ENCODE results near the gene DCPS.
"Not testable (repeated sequence)": the region's sequence is repeated elsewhere in the genome, so short reads cannot be mapped to it uniquely, and the experiment has no call there.

DCPS gene

DNA sequence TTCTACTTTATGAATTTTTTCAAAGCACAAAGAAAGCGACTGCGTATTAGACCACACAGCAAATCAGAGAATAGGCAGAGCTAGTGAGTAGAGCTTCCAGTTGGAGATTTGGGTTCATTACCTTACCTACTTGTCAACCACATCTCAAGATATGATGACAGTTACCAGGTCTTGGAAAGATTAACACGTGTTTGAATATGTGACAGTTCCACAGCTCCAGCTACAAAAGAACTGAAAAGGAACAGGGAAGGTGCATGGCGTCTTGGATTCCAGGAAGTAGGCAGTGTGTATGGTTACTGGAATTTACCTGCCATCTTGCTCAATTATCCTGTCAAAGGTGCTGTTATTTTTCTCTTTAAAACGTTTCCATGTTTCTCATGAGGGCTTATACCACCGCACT lies 15.6 kb upstream of the DCPS start:
- Histone ChIP-seq H3K4me1 (ENCODE audit: control insufficient read depth, insufficient read depth, low read length) (peaks cover 3% of the 10 kb centered on the region; the same call in 1 of the 2 replicates), H3K27ac (ENCODE audit: low read depth, low read length) (no peak overlapping the region), H3K36me3 (ENCODE audit: control insufficient read depth, insufficient read depth, low read length) (peaks cover 24% of the 10 kb centered on the region), H3K27me3 (ENCODE audit: control insufficient read depth, insufficient read depth, low read length) (no peaks in the 10 kb centered on the region), H3K4me3 (ENCODE audit: low read depth, low read length) (no peak overlapping the region), H3K9me3 (ENCODE audit: control insufficient read depth, insufficient read depth, low read depth, low read length) (no peaks in the 10 kb centered on the region), H3K9ac (ENCODE audit: low read length) (no peak overlapping the region)

DNA sequence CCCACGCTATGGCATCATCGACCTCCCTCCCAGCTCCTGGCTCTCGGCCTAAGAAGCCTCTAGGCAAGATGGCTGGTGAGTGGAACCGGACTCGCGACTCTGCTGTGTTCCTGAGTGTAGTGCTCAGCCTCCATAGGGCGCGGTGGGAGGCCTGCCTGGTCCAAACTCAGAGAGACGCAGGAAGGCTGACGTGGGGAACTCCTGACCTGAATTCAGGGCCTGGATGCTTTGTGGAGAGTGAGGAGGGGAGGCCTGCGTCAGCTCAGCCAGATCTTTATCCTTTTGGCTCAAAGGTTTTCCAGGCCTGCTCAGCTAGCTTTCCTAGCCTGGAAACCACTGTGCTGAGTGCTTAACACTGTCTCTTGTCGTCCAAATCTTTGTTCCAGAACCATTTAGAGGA lies 13.0 kb upstream of the DCPS start:
- no peak overlapping the region for H3K27ac ChIP-seq (ENCODE audit: low read depth, low read length)
- H3K4me1 ChIP-seq (ENCODE audit: control insufficient read depth, insufficient read depth, low read length) = no peaks in the 10 kb centered on the region
- H3K9me3 ChIP-seq (ENCODE audit: control insufficient read depth, insufficient read depth, low read depth, low read length) = no peaks in the 10 kb centered on the region
- no peak overlapping the region for H3K9ac ChIP-seq (ENCODE audit: low read length)
- peaks cover 36% of the 10 kb centered on the region for H3K36me3 ChIP-seq (ENCODE audit: control insufficient read depth, insufficient read depth, low read length)
- H3K27me3 ChIP-seq (ENCODE audit: control insufficient read depth, insufficient read depth, low read length) = no peaks in the 10 kb centered on the region
- no peak overlapping the region for H3K4me3 ChIP-seq (ENCODE audit: low read depth, low read length)

DNA sequence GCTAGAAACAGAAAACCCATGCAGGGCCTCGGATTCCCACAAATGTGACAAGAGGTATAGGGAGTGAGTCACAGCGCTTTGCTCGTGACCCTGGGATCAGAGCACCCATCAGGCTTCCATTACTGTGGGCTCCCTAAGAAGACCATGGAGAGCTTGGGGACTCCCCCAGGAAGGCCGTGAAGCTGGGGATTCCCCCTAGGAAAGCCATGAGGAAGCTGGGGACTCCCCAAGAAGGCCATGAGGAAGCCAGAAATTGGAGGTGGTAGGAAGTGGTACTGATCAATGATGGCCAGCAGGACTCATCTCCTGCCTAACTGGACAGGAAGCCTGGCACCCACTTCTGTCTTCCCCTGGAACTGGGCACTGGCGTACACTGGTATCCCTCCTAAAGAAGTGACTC lies 10.1 kb upstream of the DCPS start:
- Histone ChIP-seq H3K36me3 (ENCODE audit: control insufficient read depth, insufficient read depth, low read length) (peaks cover 39% of the 10 kb centered on the region), H3K9ac (ENCODE audit: low read length) (no peak overlapping the region), H3K4me3 (ENCODE audit: low read depth, low read length) (no peak overlapping the region), H3K27ac (ENCODE audit: low read depth, low read length) (no peak overlapping the region), H3K9me3 (ENCODE audit: control insufficient read depth, insufficient read depth, low read depth, low read length) (no peaks in the 10 kb centered on the region), H3K27me3 (ENCODE audit: control insufficient read depth, insufficient read depth, low read length) (no peaks in the 10 kb centered on the region), H3K4me1 (ENCODE audit: control insufficient read depth, insufficient read depth, low read length) (no peaks in the 10 kb centered on the region)

DNA sequence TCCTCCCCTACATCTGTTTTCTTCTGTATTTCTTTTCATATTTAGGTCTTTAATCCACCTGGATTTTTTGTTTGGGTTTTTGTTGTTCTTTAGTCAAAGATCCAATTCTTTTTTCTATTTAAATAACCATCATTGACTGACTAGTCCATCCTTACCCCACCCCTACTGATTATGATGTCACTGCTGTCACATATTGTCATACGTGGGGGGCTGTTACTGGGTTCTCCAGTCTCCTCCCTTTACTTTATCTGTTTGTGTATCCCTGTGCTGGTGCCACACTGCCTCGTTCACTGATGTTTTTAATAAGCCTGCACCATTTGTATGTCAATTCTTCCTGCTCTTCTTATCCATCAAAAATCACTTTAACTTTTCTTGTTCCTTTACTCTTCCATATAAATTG lies 6.9 kb upstream of the DCPS start:
- no peak overlapping the region for H3K9ac ChIP-seq (ENCODE audit: low read length)
- no peaks in the 10 kb centered on the region for H3K4me1 ChIP-seq (ENCODE audit: control insufficient read depth, insufficient read depth, low read length)
- H3K4me3 ChIP-seq (ENCODE audit: low read depth, low read length) = no peak overlapping the region
- no peaks in the 10 kb centered on the region for H3K27me3 ChIP-seq (ENCODE audit: control insufficient read depth, insufficient read depth, low read length)
- peaks cover 26% of the 10 kb centered on the region for H3K36me3 ChIP-seq (ENCODE audit: control insufficient read depth, insufficient read depth, low read length)
- no peak overlapping the region for H3K27ac ChIP-seq (ENCODE audit: low read depth, low read length)
- H3K9me3 ChIP-seq (ENCODE audit: control insufficient read depth, insufficient read depth, low read depth, low read length) = no peaks in the 10 kb centered on the region

DNA sequence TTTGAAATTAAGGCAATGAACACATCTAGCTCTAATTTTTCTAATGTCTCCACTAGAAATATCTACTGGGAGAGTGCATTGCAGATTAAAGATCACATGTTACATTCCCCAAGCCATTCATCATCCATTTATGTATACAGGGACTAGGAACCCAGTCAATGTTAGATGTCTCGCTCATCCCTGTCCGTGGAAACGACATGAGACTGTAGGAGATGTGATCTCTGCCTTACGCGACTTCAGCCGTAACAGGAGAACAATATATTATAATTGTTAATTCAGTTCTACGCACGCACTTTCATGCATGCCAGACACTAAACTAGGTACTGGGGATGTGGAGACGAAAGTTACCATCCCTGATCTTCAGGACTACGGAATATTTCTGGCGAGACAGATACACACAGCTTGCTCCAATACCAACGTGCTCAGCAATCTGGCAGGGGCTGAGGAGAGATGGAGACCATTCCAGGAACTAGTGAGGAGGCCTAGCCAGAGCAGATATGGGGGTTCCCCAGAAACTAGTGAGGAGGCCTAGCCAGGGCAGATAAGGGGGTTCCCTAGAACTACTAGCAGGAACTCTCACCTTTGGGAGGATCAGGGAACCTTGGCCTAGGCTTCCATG lies 706 bp downstream of the DCPS start:
- Histone ChIP-seq H3K9me3 (ENCODE audit: control insufficient read depth, insufficient read depth, low read depth, low read length) (no peaks in the 10 kb centered on the region), H3K4me1 (ENCODE audit: control insufficient read depth, insufficient read depth, low read length) (peaks cover 10% of the 10 kb centered on the region), H3K4me3 (ENCODE audit: low read depth, low read length) (peak overlapping the region; percentile 92), H3K27me3 (ENCODE audit: control insufficient read depth, insufficient read depth, low read length) (no peaks in the 10 kb centered on the region), H3K36me3 (ENCODE audit: control insufficient read depth, insufficient read depth, low read length) (0 out of 2 replicates have a peak, but pooled peaks cover 5% of the 10 kb centered on the region), H3K27ac (ENCODE audit: low read depth, low read length) (peak overlapping the region; percentile 93), H3K9ac (ENCODE audit: low read length) (peak overlapping the region; percentile 87)

DNA sequence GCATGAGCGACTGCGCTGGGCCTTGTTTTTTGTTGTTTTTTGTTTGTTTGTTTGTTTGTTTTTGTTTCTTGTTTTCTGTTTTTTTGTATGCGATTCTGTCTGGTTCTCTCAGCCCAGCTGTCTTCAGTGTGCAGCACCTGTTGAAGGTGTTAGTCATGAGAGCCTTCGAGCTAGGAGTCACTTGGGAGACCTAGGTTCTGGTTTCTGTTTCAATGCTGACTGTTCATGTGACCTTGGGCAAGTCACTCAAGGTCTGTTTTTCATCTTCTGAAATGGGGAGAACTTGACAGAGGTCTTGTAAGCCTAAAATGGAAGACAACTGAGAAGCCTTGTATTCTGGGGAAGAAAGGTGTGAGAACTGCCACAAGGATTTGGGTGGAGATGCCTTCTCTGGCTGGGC lies 1.8 kb downstream of the DCPS start:
- H3K4me1 ChIP-seq (ENCODE audit: control insufficient read depth, insufficient read depth, low read length) = peaks cover 10% of the 10 kb centered on the region
- no peak overlapping the region for H3K27ac ChIP-seq (ENCODE audit: low read depth, low read length)
- H3K9ac ChIP-seq (ENCODE audit: low read length) = no peak overlapping the region

DNA sequence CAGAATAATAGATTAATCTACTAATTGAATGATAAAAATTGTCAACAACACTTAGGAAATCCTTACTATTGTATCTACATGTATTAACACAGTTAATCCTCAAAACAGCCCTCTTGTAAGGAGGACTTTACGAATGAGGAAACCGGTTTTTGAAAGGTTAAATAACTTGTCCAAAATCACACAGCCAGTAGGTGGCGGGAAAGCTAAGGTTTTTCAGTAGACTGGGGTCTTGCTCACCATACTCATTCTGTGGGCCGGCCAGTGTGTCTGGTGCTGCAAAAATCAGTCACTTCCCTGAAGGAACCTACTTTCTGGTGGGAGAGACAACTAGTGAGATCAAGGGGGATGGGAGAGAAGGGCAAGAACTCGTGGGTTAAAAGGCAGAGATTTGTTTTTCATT lies 3.8 kb downstream of the DCPS start:
- H3K9me3 ChIP-seq (ENCODE audit: control insufficient read depth, insufficient read depth, low read depth, low read length) = no peaks in the 10 kb centered on the region
- H3K9ac ChIP-seq (ENCODE audit: low read length) = no peak overlapping the region
- H3K36me3 ChIP-seq (ENCODE audit: control insufficient read depth, insufficient read depth, low read length) = 0 out of 2 replicates have a peak, but pooled peaks cover 11% of the 10 kb centered on the region
- no peak overlapping the region for H3K4me3 ChIP-seq (ENCODE audit: low read depth, low read length)
- peaks cover 10% of the 10 kb centered on the region for H3K4me1 ChIP-seq (ENCODE audit: control insufficient read depth, insufficient read depth, low read length)
- H3K27ac ChIP-seq (ENCODE audit: low read depth, low read length) = no peak overlapping the region
- H3K27me3 ChIP-seq (ENCODE audit: control insufficient read depth, insufficient read depth, low read length) = no peaks in the 10 kb centered on the region

More for the DNA sequence above, 1.8 kb downstream of the DCPS start:
- H3K36me3 ChIP-seq (ENCODE audit: control insufficient read depth, insufficient read depth, low read length) = 0 out of 2 replicates have a peak, but pooled peaks cover 5% of the 10 kb centered on the region
- no peak overlapping the region for H3K4me3 ChIP-seq (ENCODE audit: low read depth, low read length)
- H3K27me3 ChIP-seq (ENCODE audit: control insufficient read depth, insufficient read depth, low read length) = no peaks in the 10 kb centered on the region
- no peaks in the 10 kb centered on the region for H3K9me3 ChIP-seq (ENCODE audit: control insufficient read depth, insufficient read depth, low read depth, low read length)

DNA sequence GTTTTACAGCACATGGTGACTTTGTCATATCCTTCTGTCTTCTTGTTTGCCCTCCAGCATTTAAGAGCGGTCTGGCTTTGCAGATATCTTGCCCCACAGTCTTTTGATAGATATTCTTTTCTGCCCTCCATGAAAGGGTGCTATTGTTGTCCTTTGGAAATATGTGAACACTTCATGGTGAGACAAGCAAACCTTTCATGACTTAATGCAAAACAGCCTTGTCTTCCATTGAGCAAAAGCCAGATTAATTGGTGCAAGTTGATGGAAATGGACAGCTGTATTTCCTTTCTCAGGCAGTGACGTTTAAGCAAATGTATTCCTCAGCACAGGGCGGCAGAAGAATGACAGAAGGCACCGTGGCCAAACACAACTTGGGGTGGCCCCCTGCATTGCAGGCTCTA lies 4.4 kb downstream of the DCPS start:
- H3K27me3 ChIP-seq (ENCODE audit: control insufficient read depth, insufficient read depth, low read length) = no peaks in the 10 kb centered on the region
- no peak overlapping the region for H3K27ac ChIP-seq (ENCODE audit: low read depth, low read length)
- H3K4me1 ChIP-seq (ENCODE audit: control insufficient read depth, insufficient read depth, low read length) = peaks cover 9% of the 10 kb centered on the region
- no peak overlapping the region for H3K9ac ChIP-seq (ENCODE audit: low read length)
- no peak overlapping the region for H3K4me3 ChIP-seq (ENCODE audit: low read depth, low read length)
- 0 out of 2 replicates have a peak, but pooled peaks cover 11% of the 10 kb centered on the region for H3K36me3 ChIP-seq (ENCODE audit: control insufficient read depth, insufficient read depth, low read length)
- H3K9me3 ChIP-seq (ENCODE audit: control insufficient read depth, insufficient read depth, low read depth, low read length) = no peaks in the 10 kb centered on the region

DNA sequence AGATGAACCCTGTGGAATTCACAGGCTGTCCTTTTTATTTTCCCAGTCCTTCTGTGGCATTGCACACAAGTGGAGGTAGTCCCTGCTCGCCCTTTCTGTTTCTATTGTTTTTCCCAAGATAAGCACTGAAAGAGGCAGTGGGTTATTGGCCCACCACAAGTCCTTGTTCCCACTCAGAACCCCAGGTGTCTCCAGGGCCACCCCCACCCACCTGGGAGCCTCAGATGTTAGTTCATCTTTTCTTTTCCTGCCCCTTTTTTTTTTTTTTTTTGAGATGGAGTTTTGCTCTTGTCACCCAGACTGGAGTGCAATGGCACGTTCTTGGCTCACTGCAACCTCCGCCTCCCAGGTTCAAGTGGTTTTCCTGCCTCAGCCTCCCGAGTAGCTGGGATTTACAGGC lies 4.9 kb downstream of the DCPS start:
- H3K27me3 ChIP-seq (ENCODE audit: control insufficient read depth, insufficient read depth, low read length); H3K27ac ChIP-seq (ENCODE audit: low read depth, low read length); H3K4me3 ChIP-seq (ENCODE audit: low read depth, low read length); H3K9me3 ChIP-seq (ENCODE audit: control insufficient read depth, insufficient read depth, low read depth, low read length); H3K4me1 ChIP-seq (ENCODE audit: control insufficient read depth, insufficient read depth, low read length); H3K9ac ChIP-seq (ENCODE audit: low read length): not testable (repeated sequence)
- 0 out of 2 replicates have a peak, but pooled peaks cover 11% of the 10 kb centered on the region for H3K36me3 ChIP-seq (ENCODE audit: control insufficient read depth, insufficient read depth, low read length)

DNA sequence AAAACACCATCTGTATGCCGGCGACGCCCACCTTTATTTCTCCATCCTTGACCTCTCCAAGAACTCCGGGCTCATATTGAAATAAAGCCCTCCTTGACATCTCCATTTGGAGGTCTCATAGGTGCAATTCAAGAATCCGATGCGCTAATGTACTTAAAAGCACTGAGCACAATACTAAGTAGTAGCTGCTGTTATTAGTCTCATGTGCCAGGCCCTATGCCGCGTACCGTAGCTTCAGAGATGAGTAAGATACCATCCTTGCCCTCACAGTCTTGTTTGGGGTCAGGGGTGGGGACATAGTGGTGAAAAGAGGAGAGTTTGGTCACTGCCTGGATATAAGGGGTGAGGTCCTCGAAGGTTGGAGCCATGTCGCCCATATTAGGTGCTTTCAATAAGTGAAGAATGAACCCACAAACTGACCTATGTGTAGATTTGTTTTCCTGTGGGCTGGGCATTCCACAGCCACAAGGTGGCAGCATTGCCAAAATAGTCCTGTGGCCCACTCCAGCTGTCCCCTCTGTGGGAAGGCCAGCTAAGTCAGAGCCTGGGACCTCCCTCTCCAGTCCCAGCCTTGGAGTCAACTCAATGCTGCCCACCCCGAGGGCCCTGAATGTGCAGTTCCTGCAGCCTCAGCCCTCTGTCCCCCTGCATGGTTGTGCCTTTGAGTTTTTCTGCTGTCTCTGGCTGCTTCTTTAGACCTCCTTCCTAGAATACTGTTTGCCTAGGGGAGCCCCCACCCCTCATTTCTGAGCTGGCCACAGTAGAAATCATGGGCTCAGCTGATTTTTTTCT lies 6.5 kb downstream of the DCPS start:
- H3K9me3 ChIP-seq (ENCODE audit: control insufficient read depth, insufficient read depth, low read depth, low read length) = no peaks in the 10 kb centered on the region
- no peaks in the 10 kb centered on the region for H3K4me1 ChIP-seq (ENCODE audit: control insufficient read depth, insufficient read depth, low read length)

DNA sequence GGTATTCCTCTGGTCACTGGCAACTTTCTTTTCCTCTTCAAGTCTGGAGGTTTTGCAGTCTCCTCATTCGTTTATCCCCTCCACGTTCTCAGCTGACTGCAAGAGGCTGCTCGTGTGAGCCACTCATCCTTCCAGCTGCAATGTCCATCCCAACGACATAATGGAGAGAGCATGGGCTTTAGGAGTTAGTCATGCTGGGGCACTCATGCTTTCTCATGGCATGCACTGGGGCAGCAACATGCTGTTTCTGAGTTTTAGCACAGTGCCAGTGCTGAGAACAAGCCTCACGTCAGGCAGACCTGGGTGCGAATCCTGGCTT lies 7.1 kb downstream of the DCPS start:
- 0 out of 2 replicates have a peak, but pooled peaks cover 16% of the 10 kb centered on the region for H3K36me3 ChIP-seq (ENCODE audit: control insufficient read depth, insufficient read depth, low read length)

More for the DNA sequence above, 6.5 kb downstream of the DCPS start:
- H3K9ac ChIP-seq (ENCODE audit: low read length) = no peak overlapping the region
- H3K27me3 ChIP-seq (ENCODE audit: control insufficient read depth, insufficient read depth, low read length) = no peaks in the 10 kb centered on the region
- H3K27ac ChIP-seq (ENCODE audit: low read depth, low read length) = no peak overlapping the region
- no peak overlapping the region for H3K4me3 ChIP-seq (ENCODE audit: low read depth, low read length)
- 0 out of 2 replicates have a peak, but pooled peaks cover 16% of the 10 kb centered on the region for H3K36me3 ChIP-seq (ENCODE audit: control insufficient read depth, insufficient read depth, low read length)

More for the DNA sequence above, 7.1 kb downstream of the DCPS start:
- Histone ChIP-seq H3K27ac (ENCODE audit: low read depth, low read length) (no peak overlapping the region), H3K4me1 (ENCODE audit: control insufficient read depth, insufficient read depth, low read length) (no peaks in the 10 kb centered on the region), H3K9me3 (ENCODE audit: control insufficient read depth, insufficient read depth, low read depth, low read length) (no peaks in the 10 kb centered on the region), H3K9ac (ENCODE audit: low read length) (no peak overlapping the region), H3K27me3 (ENCODE audit: control insufficient read depth, insufficient read depth, low read length) (no peaks in the 10 kb centered on the region), H3K4me3 (ENCODE audit: low read depth, low read length) (no peak overlapping the region)
